HG02623 (cell line): ENCODE measurements around the gene TMCC1.

Experiments used
- ATAC-seq: cut with Tn5 transposase; IDR thresholded peaks from one replicate; pipeline ENCODE4 v1.9.1; 2021; ENCODE audit warnings: moderate library complexity; ENCODE audit not compliant: unreplicated experiment

Gene TMCC1

DNA sequence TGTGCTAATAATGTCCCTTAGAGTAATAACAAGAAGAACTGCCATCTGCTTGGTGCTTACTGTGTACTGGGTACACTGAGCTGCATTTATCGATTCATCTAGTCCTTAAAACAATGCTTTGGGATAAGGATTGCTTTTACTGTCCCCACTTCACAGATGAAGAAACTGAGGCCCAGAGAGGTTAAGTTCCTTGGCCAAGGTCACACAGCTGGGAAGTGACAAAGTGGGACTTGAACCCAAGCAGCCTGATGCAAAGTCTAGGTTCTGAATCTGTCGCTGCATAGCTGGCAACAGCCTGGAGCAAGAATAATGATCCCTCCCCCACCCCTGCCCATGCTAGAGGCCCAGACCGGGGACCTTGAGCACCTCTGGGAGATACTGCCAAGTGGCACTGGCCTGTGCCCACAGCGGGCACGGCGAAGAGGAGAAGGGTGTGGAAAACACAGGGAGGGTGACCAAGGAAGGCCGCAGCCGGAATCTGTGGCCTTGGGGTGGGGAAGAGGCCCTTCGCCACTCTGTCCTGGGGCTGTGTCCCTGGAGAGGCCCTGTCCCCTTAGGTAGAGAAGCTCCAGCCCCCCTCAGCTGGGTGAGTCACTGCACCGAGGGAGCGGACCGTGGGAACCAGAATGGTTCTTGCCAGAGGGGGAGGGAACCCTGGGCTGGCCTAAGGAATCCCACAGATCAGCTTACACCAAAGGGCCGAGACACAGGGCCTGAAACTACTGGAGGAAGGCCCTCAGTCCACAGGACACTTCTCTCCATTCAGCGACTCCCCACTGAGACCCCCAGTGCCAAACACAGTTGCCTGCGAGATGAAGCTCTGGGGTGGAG, 290.6 kb downstream of the TMCC1 start:
- no peak for ATAC-seq

DNA sequence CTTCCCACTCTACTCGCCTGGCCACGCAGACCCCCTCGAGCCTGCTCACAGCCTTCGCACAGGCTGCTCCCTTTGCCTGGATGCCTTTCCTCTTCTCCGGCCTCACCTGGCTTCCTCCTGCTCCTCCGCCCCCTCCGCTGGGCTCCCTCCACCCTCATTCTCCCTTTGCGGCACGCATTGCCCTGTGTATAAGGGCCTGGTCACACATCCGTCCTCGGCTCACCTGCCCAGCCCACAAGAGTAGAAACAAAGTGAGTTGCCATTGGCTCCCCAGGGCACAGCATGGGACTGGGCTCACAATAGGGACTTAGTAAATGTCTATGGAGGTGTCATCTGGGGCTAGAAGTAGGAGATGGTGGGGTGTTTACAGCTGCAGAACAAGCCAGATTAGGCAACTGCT, 291.2 kb downstream of the TMCC1 start:
- ATAC-seq: no peak

DNA sequence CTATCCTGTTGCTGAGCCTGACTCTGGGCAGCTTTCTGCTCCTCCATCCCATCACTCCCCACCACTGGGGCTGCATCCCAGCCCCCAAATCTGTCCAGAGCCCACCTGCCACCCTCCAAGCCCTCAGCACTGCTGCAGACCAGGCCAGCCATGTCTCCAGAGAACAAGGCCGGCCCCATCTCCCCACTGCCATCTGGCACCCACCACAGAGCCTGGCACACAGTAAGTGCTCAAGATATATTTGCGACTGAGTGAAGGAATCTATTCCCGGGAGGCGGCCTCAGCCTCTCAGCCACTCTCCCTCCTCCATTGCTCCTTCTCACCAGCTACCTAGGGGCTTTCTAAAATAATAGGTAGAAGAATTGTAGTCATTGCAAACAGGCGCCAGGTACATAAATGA, 291.8 kb downstream of the TMCC1 start:
- no peak for ATAC-seq

DNA sequence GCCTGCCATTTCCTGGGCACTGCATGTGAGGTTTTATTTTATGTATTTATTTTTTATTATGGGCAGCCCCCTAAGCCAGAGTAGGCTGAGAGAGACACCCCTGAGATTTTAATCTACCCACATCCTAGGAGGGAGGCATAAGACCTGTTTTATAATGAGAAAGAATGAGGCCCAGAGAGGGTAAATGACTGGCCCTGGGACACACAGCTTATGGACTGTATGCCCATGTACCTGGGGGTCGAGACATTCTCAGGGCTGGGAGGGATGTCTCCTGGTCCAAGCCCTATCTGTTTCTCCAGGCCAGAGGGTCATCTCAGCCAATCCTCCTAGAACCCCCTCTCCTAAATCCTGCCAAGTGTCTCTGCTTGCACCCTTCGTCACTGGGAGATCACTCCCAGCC, 293.2 kb downstream of the TMCC1 start:
- ATAC-seq: no peak

DNA sequence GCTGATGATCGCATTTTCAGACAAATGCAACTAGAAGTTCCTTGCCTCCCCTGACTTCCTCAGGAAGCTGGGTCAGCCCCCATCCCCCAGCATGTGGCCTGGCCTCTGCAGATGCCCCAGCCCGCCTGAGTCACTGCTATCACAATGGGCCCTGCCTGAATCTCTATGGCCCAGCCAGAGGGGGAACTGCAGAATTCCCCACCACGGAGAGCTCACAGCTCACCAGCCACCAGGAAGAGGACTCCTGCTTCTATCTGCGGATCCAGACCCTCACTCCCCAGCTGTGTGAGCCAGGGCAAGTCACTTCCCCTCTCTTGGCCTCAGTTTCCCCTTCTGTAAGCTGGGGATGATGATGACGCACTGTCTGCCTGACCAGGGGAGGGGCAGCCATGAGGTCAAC, 293.9 kb downstream of the TMCC1 start:
- no peak for ATAC-seq

DNA sequence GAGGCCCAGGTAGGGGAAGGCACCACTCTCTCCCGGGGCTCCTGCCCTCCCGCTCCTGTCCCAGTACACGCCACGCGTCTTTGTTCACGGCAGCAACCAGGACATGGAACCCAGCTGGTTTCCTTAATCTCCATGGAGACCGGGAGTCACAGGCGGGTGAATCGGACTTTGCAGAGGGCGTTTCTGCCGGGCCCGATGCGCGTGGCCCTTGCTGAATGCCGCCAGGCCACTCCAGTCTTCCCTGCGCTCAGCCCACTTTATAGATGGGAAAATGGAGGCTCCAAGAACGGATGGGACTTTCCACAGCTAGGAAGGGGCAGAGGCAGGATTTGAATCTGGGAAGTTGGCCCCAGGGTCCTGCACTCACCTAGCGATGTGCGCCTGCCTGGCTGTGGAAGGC, 294.4 kb downstream of the TMCC1 start:
- no peak for ATAC-seq

- ATAC-seq: no peak
Measured at GRCh38 chr3:129598484-129598883, 295.0 kb downstream of the TMCC1 start.

DNA sequence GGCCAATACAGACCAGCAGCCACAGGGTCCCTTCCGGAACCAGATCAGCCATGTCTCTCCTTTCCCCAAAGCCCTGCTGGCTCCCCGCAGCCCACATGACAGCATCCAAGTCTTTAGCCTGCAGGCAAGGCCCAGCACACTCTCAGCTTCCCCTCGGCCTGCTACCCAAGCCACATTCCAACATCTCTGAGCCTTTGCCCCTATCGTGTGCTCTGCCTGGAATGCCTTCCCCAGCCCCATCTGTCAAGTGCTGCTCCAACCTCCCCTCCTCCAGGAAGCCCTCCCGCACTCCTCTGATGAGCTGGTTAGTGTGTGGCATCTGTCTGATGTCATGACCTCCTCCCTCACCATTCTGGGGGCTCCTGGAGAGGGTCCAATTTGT, 295.5 kb downstream of the TMCC1 start:
- ATAC-seq: no peak
